ENCODE measurements around the gene PRKCSH. TPM values are rescaled to one million over a fixed set of nuclear protein-coding genes. Genes with fewer than 3 reads are reported as not detected.

Gene PRKCSH
- total RNA-seq, 2 donors from 2014 or later: 308 to 434 TPM

DNA sequence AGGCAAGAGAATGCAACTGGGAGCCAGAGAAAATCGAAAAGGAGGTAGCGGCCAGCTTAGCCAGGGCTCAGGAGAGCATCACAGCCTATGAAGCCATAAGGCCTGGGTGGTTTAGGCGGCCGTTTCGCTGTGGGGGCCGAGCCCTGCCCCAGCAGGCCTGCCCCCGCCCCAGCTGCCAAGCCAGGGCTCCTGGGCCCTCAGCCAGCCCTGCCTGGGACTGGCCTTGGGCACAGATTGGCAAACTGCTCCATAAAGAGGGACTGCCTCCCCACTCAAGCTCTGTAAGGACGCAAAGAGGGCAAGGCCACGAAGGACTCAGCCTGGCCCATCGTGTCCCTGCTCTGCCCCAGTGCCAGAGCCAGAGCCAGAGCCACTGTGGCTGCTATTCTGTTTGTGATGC is 60.0 kb downstream of the PRKCSH start:
- Histone ChIP-seq H3K9ac (ENCODE audit: low read depth in 2 of 2, low read length in 2 of 2) (no peak overlapping the region), H3K27me3 (no peaks in the 10 kb centered on the region), H3K9me3 (no peaks in the 10 kb centered on the region), H3K27ac (no peak overlapping the region), H3K36me3 (peaks cover 5% of the 10 kb centered on the region), H3K4me1 (no peaks in the 10 kb centered on the region), H3K4me3 (no peak overlapping the region)
- no peak for DNase-seq
- TF ChIP-seq, protein P1, sequence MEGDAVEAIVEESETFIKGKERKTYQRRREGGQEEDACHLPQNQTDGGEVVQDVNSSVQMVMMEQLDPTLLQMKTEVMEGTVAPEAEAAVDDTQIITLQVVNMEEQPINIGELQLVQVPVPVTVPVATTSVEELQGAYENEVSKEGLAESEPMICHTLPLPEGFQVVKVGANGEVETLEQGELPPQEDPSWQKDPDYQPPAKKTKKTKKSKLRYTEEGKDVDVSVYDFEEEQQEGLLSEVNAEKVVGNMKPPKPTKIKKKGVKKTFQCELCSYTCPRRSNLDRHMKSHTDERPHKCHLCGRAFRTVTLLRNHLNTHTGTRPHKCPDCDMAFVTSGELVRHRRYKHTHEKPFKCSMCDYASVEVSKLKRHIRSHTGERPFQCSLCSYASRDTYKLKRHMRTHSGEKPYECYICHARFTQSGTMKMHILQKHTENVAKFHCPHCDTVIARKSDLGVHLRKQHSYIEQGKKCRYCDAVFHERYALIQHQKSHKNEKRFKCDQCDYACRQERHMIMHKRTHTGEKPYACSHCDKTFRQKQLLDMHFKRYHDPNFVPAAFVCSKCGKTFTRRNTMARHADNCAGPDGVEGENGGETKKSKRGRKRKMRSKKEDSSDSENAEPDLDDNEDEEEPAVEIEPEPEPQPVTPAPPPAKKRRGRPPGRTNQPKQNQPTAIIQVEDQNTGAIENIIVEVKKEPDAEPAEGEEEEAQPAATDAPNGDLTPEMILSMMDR (IDR thresholded peaks at IDR 0.05): no peak
- intact Hi-C loops (cut with DNase I): loop anchor here (5.0 kb wide), 1 partner anchor 92 kb away; no protein-coding TSS in a partner anchor

DNA sequence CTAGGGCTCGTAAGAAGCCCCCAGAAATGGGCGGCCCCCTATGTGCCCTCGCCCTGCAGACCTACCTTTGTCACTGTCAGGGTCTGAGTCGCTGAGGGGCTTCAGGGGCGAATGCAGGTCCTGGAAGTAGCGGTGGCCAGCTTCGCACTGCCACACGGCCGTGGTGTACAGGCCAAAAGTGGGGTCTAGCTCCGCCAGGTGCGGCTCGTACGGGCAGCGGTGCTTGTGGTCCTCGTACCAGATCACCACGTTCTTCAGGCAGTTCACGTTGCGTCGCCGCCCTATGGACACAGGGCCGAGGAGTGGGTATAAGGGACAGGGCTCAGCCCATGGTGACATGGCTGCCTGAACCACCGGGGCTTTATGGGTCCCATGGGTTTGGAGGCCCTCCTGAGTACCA is 60.5 kb downstream of the PRKCSH start:
- Histone ChIP-seq H3K27ac (no peak overlapping the region), H3K27me3 (no peaks in the 10 kb centered on the region), H3K9me3 (no peaks in the 10 kb centered on the region), H3K4me3 (no peak overlapping the region), H3K36me3 (peaks cover 5% of the 10 kb centered on the region), H3K9ac (ENCODE audit: low read depth in 2 of 2, low read length in 2 of 2) (no peak overlapping the region), H3K4me1 (no peaks in the 10 kb centered on the region)
- intact Hi-C loops (cut with DNase I): loop anchor here (5.0 kb wide), 1 partner anchor 91 kb away; no protein-coding TSS in a partner anchor
- no peak for DNase-seq
- TF ChIP-seq, protein P1 (IDR thresholded peaks at IDR 0.05): no peak

DNA sequence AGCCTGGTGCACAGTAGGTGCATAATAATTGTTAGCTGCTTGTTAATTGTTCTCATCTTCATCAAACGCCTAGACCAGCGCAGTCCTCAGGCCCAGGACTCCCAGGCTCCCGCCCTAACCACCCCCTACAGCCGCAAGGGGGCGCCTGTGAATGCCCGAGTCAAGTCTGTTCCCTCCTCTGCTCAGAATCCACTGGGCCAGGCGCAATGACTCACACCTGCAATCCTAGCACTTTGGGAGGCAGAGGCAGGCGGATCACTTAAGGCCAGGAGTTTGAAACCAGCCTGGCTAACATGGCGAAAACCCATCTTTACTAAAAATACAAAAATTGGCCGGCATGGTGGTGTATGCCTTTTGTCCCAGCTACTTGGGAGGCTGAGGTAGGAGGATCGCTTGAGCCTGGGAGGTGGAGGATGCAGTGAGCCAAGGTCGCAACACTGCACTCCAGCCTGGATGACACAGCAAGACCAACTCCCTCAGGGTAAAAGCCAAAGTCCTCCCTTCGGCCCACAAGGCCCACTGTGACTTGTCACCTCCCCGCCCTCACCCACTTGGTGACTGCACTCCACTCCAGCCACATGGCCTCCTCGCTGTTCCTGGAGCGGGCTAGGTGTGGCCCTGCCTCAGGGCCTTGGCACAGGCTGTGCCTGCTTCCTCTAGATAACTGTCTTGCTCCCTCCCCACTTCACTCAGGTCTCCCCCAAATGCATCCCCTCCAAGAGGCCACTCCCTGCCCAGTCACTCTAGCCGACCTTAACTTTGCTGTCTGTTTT is 61.1 kb downstream of the PRKCSH start:
- no peaks in the 10 kb centered on the region for H3K4me1 ChIP-seq
- TF ChIP-seq, protein P1 (IDR thresholded peaks at IDR 0.05): peak; percentile 68
- H3K36me3 ChIP-seq: peaks cover 5% of the 10 kb centered on the region
- peak; percentile 72 for DNase-seq
- no peak overlapping the region for H3K27ac ChIP-seq
- no peaks in the 10 kb centered on the region for H3K27me3 ChIP-seq
- H3K9me3 ChIP-seq: no peaks in the 10 kb centered on the region
- no peak overlapping the region for H3K4me3 ChIP-seq
- intact Hi-C loops (cut with DNase I): loop anchor here (5.0 kb wide), 1 partner anchor 91 kb away; no protein-coding TSS in a partner anchor
- H3K9ac ChIP-seq (ENCODE audit: low read depth in 2 of 2, low read length in 2 of 2): no peak overlapping the region

DNA sequence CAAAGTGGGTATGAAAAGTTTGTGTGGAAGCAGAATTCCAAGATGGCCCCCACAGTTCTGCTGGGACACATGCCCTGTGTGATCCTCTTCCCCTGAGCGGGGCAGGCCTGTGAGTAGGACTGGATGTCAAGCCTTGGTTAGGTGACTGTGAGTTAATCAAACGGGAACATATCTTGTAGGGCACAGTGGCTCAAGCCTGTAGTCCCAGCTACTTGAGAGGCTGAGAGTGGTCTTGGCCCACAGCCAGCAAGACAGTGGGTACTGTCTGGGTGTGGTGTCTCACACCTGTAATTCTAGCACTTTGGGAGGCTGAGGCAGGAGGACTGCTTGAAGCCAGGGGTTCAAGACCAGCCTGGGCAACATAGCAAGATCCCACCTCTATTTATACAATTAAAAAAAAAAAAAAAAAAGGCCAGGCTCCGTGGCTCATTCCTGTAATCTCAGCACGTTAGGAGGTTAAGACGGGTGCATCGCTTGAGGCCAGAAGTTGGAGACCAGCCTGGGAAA is 63.8 kb downstream of the PRKCSH start:
- H3K36me3 ChIP-seq: peaks cover 5% of the 10 kb centered on the region
- H3K27ac ChIP-seq: no peak overlapping the region

DNA sequence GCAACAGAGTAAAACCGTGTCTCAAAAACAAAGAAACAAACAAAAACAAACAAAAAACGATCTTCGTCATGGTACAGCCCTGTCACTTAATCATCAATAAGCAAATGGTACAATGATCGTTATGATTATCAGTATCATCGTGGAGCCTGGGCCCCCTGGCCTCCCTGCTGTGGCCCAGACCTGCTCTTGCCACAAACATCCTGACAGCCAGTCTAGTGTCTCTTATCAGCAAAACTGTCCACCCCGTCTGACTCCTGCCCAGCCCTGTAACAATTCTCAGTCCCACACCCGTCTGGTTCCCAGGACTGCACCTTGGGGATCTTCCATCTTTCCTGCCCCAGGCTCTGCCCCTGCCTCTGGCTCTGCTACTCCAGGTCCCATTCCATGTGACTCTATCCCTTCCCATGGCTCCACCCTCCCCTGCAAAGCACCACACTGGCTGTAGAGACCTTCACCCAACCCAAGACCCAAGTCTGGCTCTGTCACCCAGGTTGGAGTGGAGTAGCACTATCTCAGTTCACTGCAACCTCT is 64.5 kb downstream of the PRKCSH start:
- no peaks in the 10 kb centered on the region for H3K27me3 ChIP-seq
- H3K4me1 ChIP-seq: no peaks in the 10 kb centered on the region
- TF ChIP-seq, protein P1 (IDR thresholded peaks at IDR 0.05): no peak
- DNase-seq: no peak
- H3K4me3 ChIP-seq: no peak overlapping the region
- peaks cover 5% of the 10 kb centered on the region for H3K36me3 ChIP-seq
- no peak overlapping the region for H3K9ac ChIP-seq (ENCODE audit: low read depth in 2 of 2, low read length in 2 of 2)
- intact Hi-C loops (cut with DNase I): loop anchor here (5.0 kb wide), 1 partner anchor 87 kb away; no protein-coding TSS in a partner anchor
- H3K27ac ChIP-seq: no peak overlapping the region
- no peaks in the 10 kb centered on the region for H3K9me3 ChIP-seq

More for the DNA sequence above, 63.8 kb downstream of the PRKCSH start:
- Histone ChIP-seq H3K27me3 (no peaks in the 10 kb centered on the region), H3K4me3 (no peak overlapping the region), H3K9ac (ENCODE audit: low read depth in 2 of 2, low read length in 2 of 2) (no peak overlapping the region), H3K4me1 (no peaks in the 10 kb centered on the region), H3K9me3 (no peaks in the 10 kb centered on the region)
- no peak for DNase-seq
- TF ChIP-seq, protein P1 (IDR thresholded peaks at IDR 0.05): no peak
- intact Hi-C loops (cut with DNase I): loop anchor here (5.0 kb wide), 1 partner anchor 88 kb away; no protein-coding TSS in a partner anchor

Small RNA genes lying within 50 kb of the gene (microRNA-seq; reads per million reads assigned to microRNA genes)
- 1.7 reads per million for gene MIR7974

Other genes starting within 250 kb of the PRKCSH start
- 10 to 100 TPM; 44.1 to 87.8 TPM for gene KANK2, start 238.1 kb upstream of the PRKCSH start, total RNA-seq
- gene ANGPTL8, start 196.0 kb upstream of the PRKCSH start, total RNA-seq: not detected
- gene DOCK6, start 173.1 kb upstream of the PRKCSH start, total RNA-seq: 10 to 100 TPM; 45.9 to 86.0 TPM
- not detected for gene TSPAN16, start 139.5 kb upstream of the PRKCSH start, total RNA-seq
- gene RAB3D, start 96.0 kb upstream of the PRKCSH start, total RNA-seq: 10 to 100 TPM; 47.7 to 54.0 TPM
- 10 to 100 TPM; 45.4 to 63.4 TPM for gene TMEM205, start 89.4 kb upstream of the PRKCSH start, total RNA-seq
- 10 to 100 TPM; 17.4 to 21.4 TPM for gene CCDC159, start 89.1 kb upstream of the PRKCSH start, total RNA-seq
- gene PLPPR2, start 80.2 kb upstream of the PRKCSH start, total RNA-seq: 1 to 10 TPM; 4.8 to 8.0 TPM
- gene SWSAP1, start 61.0 kb upstream of the PRKCSH start, total RNA-seq: 1 to 10 TPM; 3.0 to 4.6 TPM
- 1 to 10 TPM; 2.8 to 5.8 TPM for gene EPOR, start 51.3 kb upstream of the PRKCSH start, total RNA-seq
- gene RGL3, start 16.3 kb upstream of the PRKCSH start, total RNA-seq: 10 to 100 TPM; 13.8 to 32.7 TPM
- gene ODAD3, start 514 bp upstream of the PRKCSH start, total RNA-seq: under 1 TPM in 1 of 2 donors, not detected in 1; 0.22 TPM
- under 1 TPM; 0.25 to 0.50 TPM for gene ELAVL3, start 45.4 kb downstream of the PRKCSH start, total RNA-seq
- gene ZNF653, start 70.2 kb downstream of the PRKCSH start, total RNA-seq: 10 to 100 TPM; 10.6 to 14.2 TPM
- 100 to 1,000 TPM in 1 of 2 donors, 10 to 100 TPM in 1; 62.8 to 124 TPM for gene ECSIT, start 93.5 kb downstream of the PRKCSH start, total RNA-seq
- gene CNN1, start 103.2 kb downstream of the PRKCSH start, total RNA-seq: 100 to 1,000 TPM in 1 of 2 donors, 10 to 100 TPM in 1; 10.7 to 354 TPM
- 10 to 100 TPM; 33.8 to 59.8 TPM for gene ELOF1, start 123.6 kb downstream of the PRKCSH start, total RNA-seq
- 10 to 100 TPM; 11.3 to 30.2 TPM for gene ACP5, start 142.0 kb downstream of the PRKCSH start, total RNA-seq
- 10 to 100 TPM in 1 of 2 donors, 1 to 10 TPM in 1; 7.6 to 10.3 TPM for gene ZNF627, start 161.8 kb downstream of the PRKCSH start, total RNA-seq